HepG2 (cell line): Measurements from ENCODE around the gene C1QTNF6. TPM values are rescaled to one million over a fixed set of nuclear protein-coding genes. Genes with fewer than 3 reads are reported as not detected.
A peak's percentile ranks its signal among the peaks of the same experiment; 100 is the strongest.
"Not testable (repeated sequence)": the region's sequence is repeated elsewhere in the genome, so short reads cannot be mapped to it uniquely, and the experiment has no call there.

Source experiments
- ATAC-seq: fragments of 200-7000 bp; cut with Tn5 transposase; 3 replicates; pipeline ENCODE4 v1.9.1; 2020; ENCODE audit warnings: mild to moderate bottlenecking, moderate library complexity
- BruUV-seq: library from RNA; stranded (reverse); fragments of 400-500 nt; replicated peaks from 2 replicates; lab custom pipeline; 2021; lab: Mats Ljungman, UMichigan
- CTCF ChIA-PET: fragments of 300-600 bp; formaldehyde crosslinking; extraction: SDS; loops from one replicate; lab custom pipeline; 2021; ENCODE audit warnings: low total read pairs, inconsistent platforms, low intra/inter-chr PET ratio; lab: Yijun Ruan, JAX
- POLR2A ChIA-PET: fragments of 350-600 bp; sonication (Branson Sonifier 250); formaldehyde crosslinking; loops from one replicate; lab custom pipeline; 2020; ENCODE audit warnings: antibody characterized with exemption, inconsistent platforms; lab: Yijun Ruan, JAX
- DNase-seq: peaks from one replicate; pipeline ENCODE4 v3.0.0-alpha.2; 2015; ENCODE audit warnings: low spot score
- FAIRE-seq: peaks from 3 replicates; lab custom pipeline; 2011; peaks lifted over from hg19 to GRCh38; lab: Jason Lieb, UNC
- H2AFZ ChIP-seq: one replicate; pipeline ENCODE4 v1.6.1; 2011; ENCODE audit warnings: low read length, inconsistent platforms
- H3K27ac ChIP-seq: fragments of 300-600 bp; 3 replicates; pipeline ENCODE4 v1.8.0; 2011; ENCODE audit warnings: mixed run types, mild to moderate bottlenecking, mixed read lengths, low read length, inconsistent platforms; ENCODE audit not compliant: insufficient read depth; ENCODE audit errors: extremely low read length
- H3K27me3 ChIP-seq, 2 experiments: fragments of 200-600 bp in 1 of 2; 2 replicates in 1 of 2; 3 replicates in 1 of 2; pipeline versions ENCODE4 v1.6.0 to v1.8.0; 2011; ENCODE audit warnings: low read length in 2 of 2, mild to moderate bottlenecking in 2 of 2, moderate library complexity in 2 of 2, inconsistent platforms in 1 of 2; ENCODE audit not compliant: insufficient read depth in 2 of 2, control insufficient read depth in 1 of 2
- H3K36me3 ChIP-seq, 2 experiments: fragments of 200-600 bp in 1 of 2; replicated peaks in 1 of 2; 2 replicates in 1 of 2; 3 replicates in 1 of 2; pipeline versions ENCODE4 v1.5.1 to v1.8.0; 2011; ENCODE audit warnings: low read length in 2 of 2, inconsistent platforms in 1 of 2; ENCODE audit not compliant: insufficient read depth in 2 of 2, control insufficient read depth in 1 of 2
- H3K4me1 ChIP-seq: 2 replicates; pipeline ENCODE4 v1.5.1; 2012; ENCODE audit warnings: low read length, inconsistent platforms; ENCODE audit not compliant: insufficient read depth
- H3K4me2 ChIP-seq: 2 replicates; pipeline ENCODE4 v1.6.0; 2011; ENCODE audit warnings: low read depth, low read length, inconsistent platforms
- H3K4me3 ChIP-seq, 3 experiments: fragments of 200-600 bp in 1 of 3; sonication (generic), shearing (Covaris generic) in 1 of 3; replicated peaks in 1 of 3; 2 replicates each; pipeline ENCODE4 v1.5.1; 2011 to 2016; ENCODE audit warnings: low read length in 3 of 3, inconsistent platforms in 2 of 3, low read depth in 2 of 3, mild to moderate bottlenecking in 2 of 3, control low read depth in 1 of 3, mixed read lengths in 1 of 3; ENCODE audit not compliant: insufficient read depth in 1 of 3
- H3K79me2 ChIP-seq: one replicate; pipeline ENCODE4 v1.6.1; 2011; ENCODE audit warnings: low read length, inconsistent platforms; ENCODE audit not compliant: insufficient read depth
- H3K9ac ChIP-seq: 2 replicates; pipeline ENCODE4 v1.6.0; 2011; ENCODE audit warnings: mild to moderate bottlenecking, low read depth, low read length, inconsistent platforms; ENCODE audit not compliant: insufficient read depth
- H3K9me3 ChIP-seq: 2 replicates; pipeline ENCODE4 v1.5.1; 2012; ENCODE audit warnings: mild to moderate bottlenecking, low read length
- H4K20me1 ChIP-seq: 2 replicates; pipeline ENCODE4 v1.6.0; 2011; ENCODE audit warnings: inconsistent platforms, mild to moderate bottlenecking, low read length, moderate library complexity; ENCODE audit not compliant: insufficient read depth
- MEIS1 ChIP-seq: sonication (generic); formaldehyde crosslinking; IDR thresholded peaks from 2 replicates; pipeline ENCODE4 v1.9.0; 2021; ENCODE audit warnings: mild to moderate bottlenecking, missing genetic modification reagents, moderate library complexity, borderline replicate concordance
- ZNF768 ChIP-seq: sonication (generic); formaldehyde crosslinking; IDR thresholded peaks from 2 replicates; pipeline ENCODE4 v1.4.0; 2020; ENCODE audit warnings: missing genetic modification reagents
- WGBS: methylation state at CpG from one replicate; pipeline ENCODE4 v1.1.6; 2017; ENCODE audit warnings: low lambda C conversion rate; 5-methylcytosine and 5-hydroxymethylcytosine counted together
- in situ Hi-C: cut with HindIII; loops from 2 replicates; pipeline ENCODE4 v1.10.0; 2017; ENCODE audit warnings: low pct_unique_long_range_greater_than_20kb; ENCODE audit not compliant: extremely low pct_ligation_motif_present
- intact Hi-C: fragments of 100-400 bp; cut with micrococcal nuclease; formaldehyde crosslinking; loops from one replicate; pipeline ENCODE4 v1.10.0; 2022; ENCODE audit not compliant: unreplicated experiment
- polyA plus RNA-seq, 8 experiments: library from polyadenylated mRNA; depleted of rRNA in 3 of 8; stranded (reverse) in 7 of 8; unstranded in 1 of 8; fragments of >200 nt; fragmentation: Illumina TruSeq in 4 of 8; extraction: Trizol in 4 of 8; gene quantifications; 2 replicates each; pipeline versions ENCODE4 v1.2.1 to v1.2.3, GENCODE V29; 2011 to 2016; ENCODE audit warnings: low read depth in 4 of 8, missing spikeins in 1 of 8, mixed read lengths in 1 of 8; ENCODE audit not compliant: insufficient read depth in 1 of 8
- total RNA-seq, 5 experiments: library from RNA; depleted of rRNA; stranded (reverse); fragments of >200 nt; fragmentation: Illumina TruSeq; extraction: Trizol; gene quantifications; 2 replicates each; pipeline ENCODE4 v1.2.3, GENCODE V29; 2016; ENCODE audit warnings: low read depth in 1 of 5

The C1QTNF6 gene
- total and polyA plus RNA-seq, 2 of the 13 experiments (the other 11 are each of a cell fraction or from before 2014, with no cell fraction given), result 2.7 to 6.9 TPM

DNA sequence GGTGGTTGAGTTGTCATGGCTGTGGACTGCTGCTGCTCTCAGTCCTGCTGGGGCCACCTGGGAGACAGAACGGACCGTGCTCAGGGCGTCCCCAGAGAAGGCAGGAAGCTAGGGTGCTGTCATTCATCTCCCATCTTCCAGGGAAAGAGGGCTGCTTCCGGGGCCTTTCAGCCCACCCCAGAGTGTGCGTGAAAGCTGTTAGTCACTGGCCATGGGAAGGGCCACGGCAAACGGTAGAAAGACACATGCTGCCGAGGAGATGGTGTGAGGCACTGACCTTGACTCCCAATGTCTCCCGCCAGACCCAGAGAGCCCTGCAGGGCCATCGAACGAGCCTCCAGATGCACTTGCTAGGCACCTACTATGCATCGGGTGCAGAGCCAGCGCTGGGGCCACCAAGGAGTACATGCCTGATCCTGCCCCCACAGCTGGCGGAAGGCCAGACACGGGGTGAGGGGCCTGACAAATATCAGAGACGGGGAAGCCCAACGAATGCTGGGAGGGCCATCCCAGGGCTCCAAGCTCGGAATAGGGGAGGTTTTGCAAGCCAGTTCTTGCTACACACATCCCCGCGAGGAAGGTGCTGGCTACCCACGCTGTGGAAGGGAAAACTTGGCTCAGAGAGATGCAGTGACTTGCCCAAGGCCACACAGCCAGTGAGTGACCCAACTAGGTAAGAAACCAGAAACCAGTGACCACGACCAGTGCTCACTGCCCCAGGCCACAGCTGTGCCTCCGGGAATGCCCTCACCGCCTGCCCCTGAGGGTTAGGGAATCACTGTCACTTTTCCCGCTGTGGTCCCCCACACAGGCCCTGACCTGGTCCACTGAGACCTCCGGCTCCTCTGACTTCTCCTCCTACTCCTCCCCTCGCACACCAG lies 45.9 kb upstream of the C1QTNF6 start:
- 30% methylated on average over 10 of the region's 27 CpGs for WGBS

GRCh38 chr22:37233371-37233750 lies 45.3 kb upstream of the C1QTNF6 start:
- H2AFZ ChIP-seq, H4K20me1 ChIP-seq, H3K27ac ChIP-seq, CTCF ChIA-PET, POLR2A ChIA-PET, H3K4me3 ChIP-seq, DNase-seq, H3K9ac ChIP-seq, FAIRE-seq, H3K79me2 ChIP-seq, in situ Hi-C loops, H3K9me3 ChIP-seq, H3K36me3 ChIP-seq, H3K4me2 ChIP-seq, BruUV-seq, intact Hi-C loops, ATAC-seq: not testable (repeated sequence)
- peaks cover 5 to 11% of the 10 kb centered on the region in 2 experiments; a peak in 3 of 5 replicates for H3K27me3 ChIP-seq
- peaks cover 22% of the 10 kb centered on the region for H3K4me1 ChIP-seq
- WGBS, result 63% methylated on average over 12 of the region's 12 CpGs

More for the DNA sequence above, 45.9 kb upstream of the C1QTNF6 start:
- TF ChIP-seq MEIS1 (CRISPR knock-in tag) (no peak), ZNF768 (CRISPR knock-in tag) (peak; percentile 92)
- ATAC-seq (no peak), FAIRE-seq (no peak), DNase-seq (no peak)
- Histone ChIP-seq H2AFZ (no peak overlapping the region), H3K27me3 (peaks cover 4 to 17% of the 10 kb centered on the region in 2 experiments; a peak in 3 of 5 replicates), H3K4me2 (no peak overlapping the region), H3K9me3 (no peaks in the 10 kb centered on the region), H3K27ac (no peak overlapping the region), H4K20me1 (no peaks in the 10 kb centered on the region), H3K9ac (no peak overlapping the region), H3K4me3 (no peak overlapping the region), H3K36me3 (no peaks in the 10 kb centered on the region; a peak in 1 of 5 replicates), H3K4me1 (peaks cover 22% of the 10 kb centered on the region), H3K79me2 (no peaks in the 10 kb centered on the region)
- in situ Hi-C loops, result no loop called here
- ChIA-PET POLR2A (no interaction called here), CTCF (no interaction called here)
- BruUV-seq, result no TSS peak
- intact Hi-C loops, result no loop called here
